GM21526 (cell line): ENCODE measurements around the gene SRGN.
A peak's percentile ranks its signal among the peaks of the same experiment; 100 is the strongest.
"Not testable (repeated sequence)": the region's sequence is repeated elsewhere in the genome, so short reads cannot be mapped to it uniquely, and the experiment has no call there.

Experiments used
- ATAC-seq: cut with Tn5 transposase; IDR thresholded peaks from one replicate; pipeline ENCODE4 v1.9.1; 2021; ENCODE audit warnings: moderate library complexity; ENCODE audit not compliant: unreplicated experiment, low FRiP score

SRGN gene, protein sequence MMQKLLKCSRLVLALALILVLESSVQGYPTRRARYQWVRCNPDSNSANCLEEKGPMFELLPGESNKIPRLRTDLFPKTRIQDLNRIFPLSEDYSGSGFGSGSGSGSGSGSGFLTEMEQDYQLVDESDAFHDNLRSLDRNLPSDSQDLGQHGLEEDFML

DNA sequence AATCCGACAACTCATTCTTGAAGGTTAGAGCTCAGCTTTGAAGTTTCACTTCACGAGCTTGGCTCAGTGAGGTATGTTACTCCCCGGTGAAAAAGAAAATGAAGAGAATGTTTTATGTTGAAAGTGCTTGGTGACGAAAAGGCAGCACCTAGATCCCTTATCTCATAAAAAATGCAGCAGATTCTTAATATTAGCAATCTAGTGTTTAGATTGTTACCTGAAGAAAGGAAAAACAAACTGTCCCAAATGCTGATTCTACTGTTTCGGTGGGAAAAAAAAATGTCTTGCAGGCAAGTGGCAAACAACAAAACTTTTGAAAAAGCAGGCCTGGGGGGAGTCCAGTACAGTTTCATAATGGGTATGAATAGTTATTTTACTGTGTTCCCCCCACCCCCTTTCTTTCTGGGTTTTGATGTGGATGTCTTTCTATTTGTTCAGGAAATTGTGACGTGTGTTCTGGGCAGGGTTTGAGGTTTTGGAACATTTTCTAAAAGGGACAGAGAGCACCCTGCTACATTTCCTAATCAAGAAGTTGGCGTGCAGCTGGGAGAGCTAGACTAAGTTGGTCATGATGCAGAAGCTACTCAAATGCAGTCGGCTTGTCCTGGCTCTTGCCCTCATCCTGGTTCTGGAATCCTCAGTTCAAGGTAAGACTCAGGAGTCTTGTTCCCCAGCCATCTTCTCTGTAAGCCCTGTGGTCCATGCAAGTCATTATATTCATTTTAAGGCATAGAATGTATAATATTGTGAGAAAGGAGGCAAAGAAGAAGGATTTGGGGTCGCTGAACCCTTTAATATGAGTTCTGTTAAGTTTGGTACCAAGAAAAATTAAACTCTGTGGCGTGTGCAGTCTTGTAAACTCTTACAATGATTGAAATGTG lies at the start of gene SRGN:
Gene SRGN (plus strand): TSS at position 514 of the 881 bp plus-strand sequence. CDS start 55 bp downstream, at position 569.
- peak; percentile 38 for ATAC-seq

DNA sequence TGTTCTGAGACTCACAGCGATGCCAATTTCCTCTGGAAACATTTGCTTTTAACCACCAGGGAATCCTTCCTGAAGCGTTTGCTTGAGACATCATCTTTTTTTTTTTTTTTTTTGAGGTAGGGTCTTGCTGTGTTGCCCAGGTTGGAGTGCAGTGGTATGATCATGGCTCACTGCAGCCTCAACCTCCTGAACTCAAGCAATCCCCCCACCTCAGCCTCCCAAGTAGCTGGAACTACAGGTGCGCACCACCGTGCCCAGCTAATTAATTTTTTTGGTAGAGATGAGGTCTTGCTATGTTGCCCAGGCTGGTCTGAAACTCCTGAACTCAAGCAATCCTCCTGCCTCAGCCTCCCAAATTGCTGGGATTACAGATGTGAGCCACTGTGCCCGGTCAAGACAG lies 47.0 kb upstream of the SRGN start:
- ATAC-seq: not testable (repeated sequence)

DNA sequence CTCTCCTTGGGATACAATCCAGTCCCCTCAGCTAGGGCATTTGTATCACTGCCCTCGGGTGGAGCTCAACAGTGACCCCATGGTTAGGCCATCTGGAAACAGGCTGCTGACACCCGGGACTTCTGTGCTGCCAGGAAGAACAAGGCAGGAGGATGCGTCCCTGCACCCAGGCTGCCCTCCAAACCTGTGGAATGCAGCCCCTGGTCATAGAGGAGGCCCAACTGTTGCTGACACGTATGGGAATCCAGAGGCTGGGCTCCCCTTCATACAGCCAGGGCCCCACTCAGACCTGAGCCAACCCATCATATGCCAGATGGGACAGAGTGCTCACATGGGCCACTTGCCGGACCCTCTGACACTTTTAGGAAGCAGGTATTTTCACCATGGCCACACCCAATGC lies 45.5 kb upstream of the SRGN start:
- no peak for ATAC-seq

DNA sequence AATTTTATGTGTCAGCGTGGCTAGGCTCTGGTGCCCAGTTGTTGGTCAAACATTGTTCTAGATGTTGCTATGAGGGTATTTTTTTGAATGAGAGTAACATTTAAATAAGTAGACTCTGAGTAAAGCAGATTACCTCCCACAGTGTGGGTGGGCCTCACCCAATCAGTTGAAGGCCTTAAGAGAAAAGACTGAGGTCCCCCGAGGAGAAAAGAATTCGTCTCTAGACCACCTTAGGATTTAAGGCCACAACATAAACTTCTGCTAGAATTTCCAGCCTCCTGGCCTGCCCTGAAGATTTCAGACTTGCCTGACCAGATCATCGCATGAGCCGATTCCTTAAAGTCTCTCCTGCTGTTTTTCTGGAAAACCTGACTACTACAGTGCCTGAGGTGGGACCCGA lies 45.1 kb upstream of the SRGN start:
- no peak for ATAC-seq

DNA sequence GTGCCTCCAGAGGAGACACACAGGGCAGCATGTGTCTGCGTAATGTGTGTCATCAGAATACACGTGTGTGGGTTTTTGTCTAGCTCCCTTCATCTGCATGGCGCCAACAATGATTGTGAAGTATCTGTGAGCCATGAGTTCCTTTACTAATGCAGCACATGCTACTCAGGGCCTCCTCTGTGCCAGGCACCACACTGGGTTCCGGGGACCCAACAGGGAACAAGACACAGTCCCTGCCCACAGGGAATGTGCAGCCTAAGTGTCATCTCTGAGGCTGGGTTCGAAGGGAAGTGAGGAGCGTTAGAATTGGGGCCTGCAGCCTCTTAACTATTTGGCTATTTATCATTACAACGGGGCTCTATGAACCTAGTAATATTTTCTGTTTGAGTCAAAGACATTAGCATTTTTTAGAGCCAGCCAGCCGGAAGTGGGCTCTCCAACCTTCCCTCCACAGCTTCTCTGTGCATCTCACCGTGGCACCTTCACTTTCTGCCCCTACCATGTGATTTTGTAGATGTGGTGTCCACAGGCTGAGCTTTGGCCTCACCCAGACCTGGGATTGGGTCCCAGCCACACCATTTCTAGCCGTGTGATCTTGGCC lies 43.9 kb upstream of the SRGN start:
- ATAC-seq: no peak

DNA sequence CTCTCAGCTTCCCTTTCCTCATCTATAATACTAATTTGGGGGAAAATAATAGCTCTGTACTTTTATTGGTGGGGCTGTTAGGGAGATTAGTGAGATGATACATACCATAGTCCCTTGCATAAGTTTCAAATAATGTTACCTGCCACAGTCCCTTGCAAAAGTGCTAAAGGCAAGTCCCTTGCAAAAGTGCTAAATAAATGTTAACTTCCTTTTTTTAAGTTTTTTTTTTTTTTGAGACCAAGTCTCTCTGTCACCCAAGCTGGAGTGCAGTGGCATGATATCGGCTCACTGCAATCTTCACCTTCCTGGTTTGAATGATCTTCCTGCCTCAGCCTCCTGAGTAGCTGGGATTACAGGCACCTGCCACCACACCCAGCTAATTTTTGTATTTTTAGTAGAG lies 43.4 kb upstream of the SRGN start:
- ATAC-seq: no peak

DNA sequence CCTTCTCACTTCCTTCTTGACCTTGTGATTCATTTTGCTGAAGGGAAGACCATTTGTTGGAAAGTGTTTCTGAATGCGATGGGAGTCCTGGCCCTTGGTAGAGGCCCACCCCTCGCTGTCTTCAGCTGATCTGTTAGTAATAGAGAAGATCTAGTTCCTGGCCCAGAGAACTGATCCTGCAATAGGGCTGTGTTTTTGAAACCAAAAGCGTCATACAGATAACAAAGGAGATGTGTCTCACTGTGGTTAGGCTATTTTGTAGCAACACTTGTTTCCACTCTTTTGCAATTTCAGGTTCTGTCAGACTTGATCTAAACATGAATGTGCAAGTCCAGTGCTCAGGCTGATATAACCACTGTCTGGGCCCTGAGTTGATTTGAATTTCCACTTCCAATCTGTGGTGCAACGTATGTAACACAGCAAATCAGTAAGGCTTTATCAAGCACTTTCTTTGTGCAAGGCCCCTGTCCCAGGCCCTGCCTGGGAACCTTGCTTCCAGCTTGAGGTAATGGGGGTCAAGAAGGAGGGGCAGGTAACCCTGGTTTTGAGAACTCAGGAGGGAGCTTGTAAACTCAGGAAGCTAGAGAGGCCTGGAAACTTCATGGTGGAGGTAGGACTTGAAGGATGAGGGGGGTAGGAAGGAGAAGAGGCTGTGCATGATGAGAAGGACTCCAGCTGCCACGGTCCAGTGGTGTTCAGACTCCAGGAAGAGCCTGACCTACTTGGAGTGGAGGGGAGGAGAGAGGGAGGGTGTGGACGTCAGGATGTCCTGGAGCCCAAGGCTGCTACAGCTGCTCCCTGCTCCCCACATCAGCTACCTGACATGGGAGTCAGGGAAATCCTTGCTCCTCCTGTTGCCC lies 42.2 kb upstream of the SRGN start:
- peak; percentile 54 for ATAC-seq

DNA sequence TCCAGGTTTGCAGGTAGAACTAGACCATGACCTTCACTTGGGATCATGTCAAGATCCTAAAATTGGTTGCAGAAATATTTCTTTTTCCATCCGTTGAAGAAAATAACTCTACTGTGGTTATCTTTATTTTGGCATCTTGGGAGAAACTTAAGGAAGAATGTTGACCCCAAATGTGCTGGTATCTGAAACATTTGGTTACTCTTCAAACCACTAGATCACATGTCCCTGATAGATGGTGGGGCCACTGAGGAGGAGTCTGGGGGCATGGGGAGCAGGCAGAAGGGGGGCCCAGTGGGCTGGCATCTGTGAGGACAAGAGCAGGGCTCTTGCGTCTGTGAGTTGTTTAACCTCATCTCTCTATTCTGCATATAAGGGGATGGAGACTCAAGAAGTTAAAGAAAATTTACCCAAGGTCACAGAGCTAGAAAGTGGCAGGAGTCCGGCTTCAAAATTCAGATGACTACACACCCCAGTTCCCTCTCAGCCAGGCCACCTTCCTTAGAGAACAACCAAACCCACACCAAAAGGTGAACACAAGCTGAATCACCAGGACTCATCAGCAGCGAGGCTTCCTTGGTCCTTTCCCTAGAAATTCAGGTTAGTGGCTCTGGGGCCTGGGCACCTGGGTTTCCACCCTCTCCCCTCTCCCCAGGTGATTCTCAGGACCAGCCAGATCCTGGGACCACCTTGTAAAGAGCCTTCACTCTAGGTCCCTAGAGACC lies 40.6 kb upstream of the SRGN start:
- no peak for ATAC-seq

DNA sequence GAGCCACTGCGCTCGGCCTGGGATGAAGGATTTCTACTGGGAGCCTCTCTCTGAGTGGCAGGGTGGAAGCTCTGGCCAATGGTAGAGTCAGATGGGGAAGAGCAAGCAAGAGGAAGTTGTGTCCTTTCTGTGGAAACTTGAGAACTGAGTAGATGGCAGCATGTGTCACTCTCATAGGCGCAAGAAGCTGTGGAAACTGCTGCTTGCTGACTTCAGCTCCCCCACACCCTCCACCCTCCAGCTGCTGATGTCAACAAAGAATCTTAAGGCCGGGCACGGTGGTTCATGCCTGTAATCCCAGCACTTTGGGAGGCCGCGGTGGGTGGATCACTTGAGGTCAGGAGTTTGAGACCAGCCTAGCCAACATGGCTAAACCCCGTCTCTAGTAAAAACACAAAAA lies 39.8 kb upstream of the SRGN start:
- ATAC-seq: no peak

DNA sequence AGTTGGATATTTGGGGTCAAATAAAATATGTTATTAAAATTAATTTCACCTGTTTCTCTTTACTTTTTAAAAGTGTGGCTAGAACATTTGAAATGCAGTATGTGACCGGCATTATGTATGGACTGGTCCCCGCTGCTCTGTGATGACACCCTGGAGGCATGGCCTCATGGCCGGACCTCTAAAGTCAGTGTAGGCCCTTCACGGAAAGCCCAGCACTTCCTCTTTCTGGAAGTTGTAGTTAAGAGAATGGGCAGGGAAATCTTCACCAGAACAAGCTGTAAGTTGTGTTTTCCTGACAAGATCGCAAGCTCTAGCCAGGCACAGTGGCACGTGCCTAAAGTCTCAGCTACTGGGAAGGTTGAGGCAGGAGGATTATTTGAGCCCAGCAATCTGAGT lies 38.3 kb upstream of the SRGN start:
- ATAC-seq: no peak

DNA sequence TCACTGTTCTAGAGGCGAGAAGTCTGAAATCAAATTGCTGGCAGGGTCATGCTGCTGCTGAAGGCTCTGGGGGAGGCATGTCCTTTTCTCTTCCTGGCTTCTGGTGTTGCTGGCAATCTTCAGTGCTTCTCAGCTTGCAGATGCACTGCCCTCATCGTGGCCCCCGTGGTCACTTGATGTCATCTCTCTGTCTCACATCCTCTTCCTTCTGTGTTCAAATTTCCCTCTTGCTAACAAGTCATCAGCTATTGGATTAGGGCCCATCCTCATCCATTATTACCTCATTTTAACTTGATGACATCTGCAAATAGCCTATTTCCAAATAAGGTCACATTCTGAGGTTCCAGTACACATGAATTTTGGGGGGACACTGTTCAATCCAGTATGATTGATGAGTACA lies 36.6 kb upstream of the SRGN start:
- no peak for ATAC-seq

DNA sequence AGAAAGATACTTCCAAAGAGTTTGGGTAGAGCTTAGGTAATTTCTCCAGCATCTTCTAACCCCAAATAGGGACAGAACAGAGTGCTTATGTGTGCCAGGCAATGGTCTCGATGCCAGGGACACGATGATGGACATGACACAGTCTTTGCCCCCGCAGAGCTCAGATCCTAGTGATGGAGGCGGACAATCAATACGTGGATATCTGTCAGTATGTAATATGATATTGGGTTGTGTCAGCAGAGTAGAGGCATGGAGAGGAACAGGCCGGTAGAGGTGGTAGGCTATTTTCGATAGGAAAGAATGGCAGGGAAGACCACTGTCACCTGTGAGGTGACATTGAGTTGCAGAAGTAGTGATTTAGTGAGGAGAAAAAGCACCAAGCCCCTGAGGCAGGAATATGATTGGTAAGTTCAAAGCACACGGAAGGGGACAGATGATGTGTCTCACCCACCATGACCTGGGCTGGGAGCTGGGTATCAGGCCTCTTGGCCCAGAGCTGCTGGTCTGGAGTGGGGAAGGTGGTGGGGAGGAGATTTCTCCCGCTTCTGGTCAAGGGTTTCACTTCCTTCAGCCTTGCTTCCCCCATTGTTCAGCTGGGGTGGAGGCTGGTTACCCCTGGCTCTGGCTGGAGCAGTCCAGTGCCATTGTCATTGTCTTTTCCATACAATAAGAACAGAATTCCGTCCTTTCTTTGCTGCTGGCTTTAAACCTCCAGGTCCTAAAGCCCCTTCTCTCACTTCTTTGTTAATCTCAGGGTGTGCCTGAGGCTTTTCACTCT lies 36.0 kb upstream of the SRGN start:
- no peak for ATAC-seq

DNA sequence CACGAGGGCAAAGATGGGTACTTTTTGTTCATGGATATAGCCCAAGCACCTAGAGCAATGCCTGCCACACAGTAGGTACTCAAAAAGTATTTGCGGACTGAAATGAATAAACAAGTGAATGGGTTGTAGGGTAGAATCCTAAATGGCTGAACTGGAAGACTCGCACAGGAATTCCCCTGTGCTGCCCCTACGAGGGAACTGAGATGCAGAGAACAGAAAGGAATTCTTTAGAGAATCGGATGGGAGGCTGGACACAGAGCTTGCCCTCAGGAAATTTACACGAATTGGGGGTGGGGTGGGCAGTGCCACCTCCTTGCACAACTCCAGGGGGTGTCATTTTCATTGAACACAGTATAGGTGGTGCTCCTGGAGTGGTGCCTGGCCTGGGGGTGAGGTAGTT lies 35.2 kb upstream of the SRGN start:
- ATAC-seq: no peak

DNA sequence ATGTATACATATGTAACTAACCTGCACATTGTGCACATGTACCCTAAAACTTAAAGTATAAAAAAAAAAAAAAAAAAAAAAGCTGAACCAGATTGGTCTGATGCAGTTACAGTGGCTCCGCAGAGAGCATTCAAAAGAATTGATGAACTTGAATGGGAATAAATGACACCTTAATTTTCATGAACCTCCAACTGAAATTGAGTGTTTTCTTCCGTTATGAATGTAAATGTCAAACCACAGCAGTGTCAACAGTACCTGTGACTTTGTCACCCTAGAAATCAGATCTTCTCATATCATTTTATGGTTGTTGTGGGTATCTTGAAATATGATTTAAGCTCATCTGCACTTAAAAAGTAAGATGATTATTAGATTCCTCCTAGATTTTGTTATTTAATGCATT lies 32.7 kb upstream of the SRGN start:
- no peak for ATAC-seq

DNA sequence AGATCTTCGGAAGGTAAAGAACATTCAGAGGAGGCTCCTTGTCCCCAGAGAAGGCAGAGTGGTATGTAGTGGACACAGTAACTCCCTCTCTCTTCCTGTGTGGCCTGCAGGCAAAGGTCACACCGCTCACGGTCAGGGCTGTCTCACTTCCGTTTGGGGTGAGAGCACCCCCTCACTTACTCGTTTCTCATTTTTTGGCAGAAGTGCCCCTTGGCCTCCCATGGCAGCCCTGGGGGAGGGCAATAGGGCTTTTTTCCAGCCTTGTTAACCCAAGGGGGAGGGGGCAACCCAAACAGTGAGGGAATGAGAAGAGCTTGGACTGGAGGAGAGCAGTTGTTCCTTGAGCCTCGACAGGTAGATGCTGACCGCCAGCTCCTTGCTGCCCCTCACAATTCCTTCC lies 31.8 kb upstream of the SRGN start:
- ATAC-seq: no peak

DNA sequence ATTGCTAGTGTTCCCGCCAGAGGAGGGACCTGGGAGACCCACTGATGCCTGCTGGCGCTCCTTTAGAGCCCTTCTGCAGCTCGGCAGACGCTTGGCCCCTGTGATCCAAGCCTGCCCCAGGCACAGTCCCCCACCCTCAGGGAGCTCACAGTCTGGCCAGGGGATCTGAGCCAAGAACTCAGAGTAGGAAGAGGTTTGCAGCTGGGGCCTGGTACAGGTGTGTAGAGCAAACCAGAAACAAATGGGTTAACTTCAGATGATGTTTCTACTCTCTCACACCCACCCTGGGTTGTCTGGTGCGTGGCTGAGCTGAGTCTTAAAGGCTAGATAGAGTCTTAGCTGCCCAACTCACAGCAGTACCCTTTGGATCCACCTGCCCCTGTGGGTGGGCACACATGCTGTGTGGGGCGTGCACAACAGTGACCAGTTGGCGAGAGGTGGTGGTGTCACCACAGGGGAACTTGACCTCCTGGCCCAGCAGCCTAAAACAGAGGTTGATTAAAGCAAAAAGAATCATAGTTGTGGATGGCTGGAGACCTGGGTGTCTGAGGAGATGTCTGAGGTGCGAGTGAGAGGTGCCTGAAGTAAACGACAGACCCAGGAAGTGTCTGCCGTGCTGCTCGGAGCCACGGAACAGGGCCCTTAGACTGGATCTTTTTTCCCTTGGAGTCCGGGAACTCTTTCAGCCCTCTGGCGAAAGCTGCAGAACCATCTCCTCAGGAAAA lies 31.2 kb upstream of the SRGN start:
- no peak for ATAC-seq

DNA sequence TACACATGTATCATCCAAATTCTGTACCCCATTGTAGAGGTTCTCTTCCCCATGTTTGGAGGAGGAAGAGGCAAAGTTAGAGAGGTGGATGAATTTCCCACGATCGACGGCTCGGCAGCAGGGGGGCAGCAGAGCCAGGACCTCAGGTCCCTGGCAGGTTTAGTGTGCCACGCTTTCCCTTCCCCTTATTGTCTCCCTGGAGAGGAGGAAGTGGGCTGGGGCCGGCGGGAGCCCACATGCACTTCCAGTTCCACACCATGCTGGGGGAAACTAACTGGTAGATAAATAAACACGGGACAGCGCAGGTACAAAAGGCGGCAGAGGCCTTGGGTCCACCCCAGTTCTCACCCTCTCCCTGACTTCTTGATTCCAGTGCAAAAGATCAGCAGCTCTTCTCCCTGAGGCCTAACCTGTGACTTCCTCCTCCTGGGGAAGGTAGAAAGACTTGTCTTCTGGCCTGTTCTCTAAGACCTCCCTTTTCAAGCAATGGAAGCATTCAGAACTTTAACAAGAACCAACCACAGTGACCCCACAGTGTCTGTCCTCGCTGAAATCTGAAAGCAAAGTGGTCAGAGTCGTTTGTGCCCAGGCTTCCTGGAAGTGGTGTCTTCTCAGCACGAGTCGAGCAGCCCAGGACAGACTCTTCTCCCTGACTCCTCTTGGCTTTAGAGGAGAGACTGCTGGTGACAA lies 30.5 kb upstream of the SRGN start:
- ATAC-seq: no peak

DNA sequence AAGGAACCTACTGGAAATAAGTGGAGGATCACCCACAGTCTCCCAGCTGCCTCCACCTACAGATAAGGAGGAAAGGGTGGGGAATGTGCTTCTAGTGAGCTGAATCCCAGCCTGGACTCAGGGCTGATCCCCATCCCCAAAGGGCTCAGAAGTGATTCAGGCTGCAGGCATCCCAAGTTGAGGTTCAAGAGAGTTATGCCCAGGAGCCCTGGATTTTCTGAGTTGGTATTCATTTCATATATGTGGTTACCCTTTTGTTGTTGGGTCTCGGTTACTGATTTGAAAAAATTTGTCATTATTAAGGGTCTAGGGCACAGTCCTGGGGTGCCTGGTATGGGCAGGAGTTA lies 30.0 kb upstream of the SRGN start:
- ATAC-seq: no peak
